Skeletal muscle satellite cell (primary cell): ENCODE measurements around the gene SLC39A11.

ENCODE experiments used
- H3K27me3 ChIP-seq: 2 replicates; pipeline ENCODE4 v1.7.0; 2013; ENCODE audit warnings: low read length; ENCODE audit not compliant: control insufficient read depth, insufficient read depth
- H3K36me3 ChIP-seq: 2 replicates; pipeline ENCODE4 v1.7.0; 2013; ENCODE audit warnings: mild to moderate bottlenecking, control low read depth, low read length; ENCODE audit not compliant: insufficient read depth
- H3K4me1 ChIP-seq: 2 replicates; pipeline ENCODE4 v1.7.0; 2013; ENCODE audit warnings: low read length; ENCODE audit not compliant: control insufficient read depth, insufficient read depth
- H3K4me2 ChIP-seq: 2 replicates; pipeline ENCODE4 v1.7.0; 2013; ENCODE audit warnings: mild to moderate bottlenecking, low read length
- H3K4me3 ChIP-seq: 2 replicates; pipeline ENCODE4 v1.7.0; 2013; ENCODE audit warnings: low read length
- H3K9ac ChIP-seq: 2 replicates; pipeline ENCODE4 v1.7.0; 2013; ENCODE audit warnings: mild to moderate bottlenecking, low read depth, low read length, moderate library complexity
- H3K9me3 ChIP-seq: replicated peaks from 2 replicates; pipeline ENCODE4 v1.7.0; 2013; ENCODE audit warnings: mild to moderate bottlenecking, control low read depth, low read length

The SLC39A11 gene

DNA sequence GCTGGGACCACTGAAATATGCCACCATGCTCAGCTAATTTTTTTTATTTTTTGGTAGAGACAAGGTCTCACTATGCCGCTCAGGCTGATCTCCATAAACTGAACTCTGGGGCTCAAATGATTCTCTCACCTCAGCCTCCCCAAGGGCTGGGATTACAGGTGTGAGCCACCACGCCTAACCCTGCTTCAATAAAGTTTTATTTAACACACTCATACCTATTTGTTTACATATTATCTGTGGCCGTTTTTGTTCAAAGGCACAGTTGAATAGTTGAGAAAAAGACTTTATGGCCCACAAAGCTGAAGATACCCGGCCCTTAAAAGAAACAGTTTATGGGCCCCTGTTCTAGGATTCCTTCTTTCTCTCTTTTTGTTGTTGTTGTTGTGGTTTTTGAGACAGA, 419.8 kb downstream of the SLC39A11 start:
- peaks cover 1% of the 10 kb centered on the region for H3K4me1 ChIP-seq
- no peak overlapping the region for H3K9ac ChIP-seq
- H3K4me3 ChIP-seq, result no peak overlapping the region
- H3K36me3 ChIP-seq, result no peaks in the 10 kb centered on the region
- no peak overlapping the region for H3K4me2 ChIP-seq
- H3K27me3 ChIP-seq, result no peaks in the 10 kb centered on the region
- H3K9me3 ChIP-seq, result no peaks in the 10 kb centered on the region

DNA sequence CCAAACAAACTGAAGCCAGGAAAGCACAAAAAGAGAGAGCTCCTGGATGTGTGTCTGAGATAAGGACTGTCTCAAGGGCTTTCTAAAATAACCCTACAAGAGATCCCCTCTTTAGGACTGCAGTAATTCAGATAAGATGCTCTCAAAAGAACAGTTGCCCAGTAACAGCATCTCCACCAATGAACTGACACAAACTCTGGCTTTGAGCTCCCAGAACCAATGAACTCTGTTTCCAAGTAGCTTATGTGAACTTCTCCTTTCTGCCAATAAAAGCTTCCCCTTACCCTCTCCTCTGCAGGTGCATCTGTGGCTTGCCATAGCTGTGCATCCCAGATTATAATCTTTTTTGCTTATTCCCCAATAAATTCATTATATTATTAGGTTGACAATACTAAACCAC, 421.5 kb downstream of the SLC39A11 start:
- H3K9me3 ChIP-seq, result no peaks in the 10 kb centered on the region
- no peak overlapping the region for H3K4me2 ChIP-seq
- H3K4me3 ChIP-seq, result no peak overlapping the region
- peaks cover 10% of the 10 kb centered on the region for H3K27me3 ChIP-seq
- no peaks in the 10 kb centered on the region for H3K36me3 ChIP-seq
- H3K4me1 ChIP-seq, result no peaks in the 10 kb centered on the region
- no peak overlapping the region for H3K9ac ChIP-seq

DNA sequence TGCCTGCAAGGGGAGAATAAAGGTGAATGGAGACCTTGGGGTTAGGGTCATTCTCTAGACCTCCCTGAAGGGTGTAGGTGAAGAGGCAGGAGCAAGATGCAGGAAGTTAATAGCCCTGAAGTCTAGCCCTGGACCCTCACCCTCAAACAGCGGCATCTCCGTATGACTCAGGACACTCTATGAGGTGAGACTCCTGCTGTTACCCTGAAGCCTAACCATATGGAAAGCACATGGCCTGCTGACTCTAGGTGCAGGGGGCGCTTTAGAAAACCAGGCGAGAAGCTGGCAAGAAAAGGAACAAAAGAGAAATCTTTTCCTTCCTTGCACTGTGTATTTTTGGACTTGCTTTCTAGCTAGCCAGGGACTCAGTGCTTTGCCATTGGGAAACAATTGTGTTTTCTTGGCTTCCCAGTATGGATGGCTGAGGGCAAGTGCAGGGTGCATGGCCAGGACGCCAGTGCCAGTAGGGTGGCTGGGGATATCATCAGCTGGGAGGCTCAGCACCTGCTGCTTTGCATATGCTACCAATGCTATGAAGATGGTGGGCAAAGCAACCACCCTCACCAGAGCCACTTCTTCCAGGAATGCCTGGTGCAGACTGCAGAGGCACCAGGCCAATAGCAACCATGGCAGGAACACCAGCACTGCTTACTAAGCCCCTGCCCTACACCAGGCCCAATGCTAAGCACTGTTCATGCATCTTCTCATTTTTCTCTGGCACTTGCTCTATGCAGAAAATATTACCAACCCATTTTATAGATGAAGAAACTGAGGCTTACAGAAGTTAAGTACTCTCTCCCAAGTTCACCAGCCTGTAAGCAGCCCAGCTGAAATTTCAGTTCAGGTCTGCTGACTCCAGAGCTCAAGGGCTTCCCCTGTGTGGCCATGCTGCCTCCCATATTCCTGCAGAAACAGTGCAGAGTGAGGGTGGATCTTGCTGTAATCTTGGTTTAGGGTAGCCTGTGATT, 425.1 kb downstream of the SLC39A11 start:
- Histone ChIP-seq H3K4me3 (no peak overlapping the region), H3K4me2 (no peak overlapping the region), H3K27me3 (peaks cover 13% of the 10 kb centered on the region), H3K36me3 (no peaks in the 10 kb centered on the region), H3K4me1 (no peaks in the 10 kb centered on the region), H3K9me3 (no peaks in the 10 kb centered on the region), H3K9ac (no peak overlapping the region)

DNA sequence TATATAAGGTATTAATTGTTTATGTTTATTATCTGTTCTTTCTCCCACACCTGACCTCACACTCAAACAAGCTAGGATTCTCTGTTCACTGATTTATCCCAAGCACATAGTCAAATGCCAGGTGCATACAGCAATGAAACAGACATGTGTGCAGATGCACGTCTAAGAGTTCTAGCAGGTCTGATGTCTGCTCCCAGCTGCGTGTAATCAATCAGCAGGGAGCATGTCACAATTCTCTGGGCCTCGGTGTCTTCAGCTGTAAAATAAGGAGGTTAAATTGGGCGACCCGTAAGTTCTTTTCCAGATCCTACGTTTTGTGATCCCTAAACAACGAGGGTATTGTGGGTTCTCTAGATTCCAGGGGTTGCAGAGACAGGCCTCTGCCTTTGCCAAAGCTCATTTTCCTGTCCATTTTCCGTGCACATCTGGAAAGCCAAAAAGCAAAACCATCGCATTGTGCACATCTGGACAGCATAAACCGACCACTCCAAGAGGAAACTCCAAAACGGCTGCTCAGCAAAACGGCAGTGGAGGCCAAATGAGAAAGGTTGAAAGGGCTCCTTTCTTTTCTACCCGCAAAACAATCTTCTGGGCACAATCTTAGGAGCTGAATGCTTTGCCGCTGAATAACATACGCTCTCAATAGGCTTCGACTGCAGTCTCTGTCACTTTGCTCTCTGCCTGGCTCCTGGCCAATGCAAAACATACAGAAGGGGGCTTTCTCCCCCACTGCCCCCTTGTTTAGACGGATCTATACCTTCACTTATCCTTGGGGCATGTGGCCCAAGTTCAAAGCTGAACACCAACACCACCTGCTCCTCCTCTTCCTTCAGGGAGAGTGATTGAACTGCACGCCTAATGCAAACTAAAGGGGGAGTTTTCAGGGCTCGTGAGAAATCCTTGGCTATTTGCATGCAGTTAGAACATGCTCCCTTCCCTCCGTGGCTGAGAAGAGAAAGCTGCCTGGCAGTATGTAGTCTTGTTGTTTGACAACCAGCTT, 426.3 kb downstream of the SLC39A11 start:
- Histone ChIP-seq H3K4me3 (no peak overlapping the region), H3K4me1 (no peaks in the 10 kb centered on the region), H3K9me3 (no peaks in the 10 kb centered on the region), H3K36me3 (no peaks in the 10 kb centered on the region), H3K27me3 (peaks cover 13% of the 10 kb centered on the region), H3K4me2 (no peak overlapping the region), H3K9ac (no peak overlapping the region)

DNA sequence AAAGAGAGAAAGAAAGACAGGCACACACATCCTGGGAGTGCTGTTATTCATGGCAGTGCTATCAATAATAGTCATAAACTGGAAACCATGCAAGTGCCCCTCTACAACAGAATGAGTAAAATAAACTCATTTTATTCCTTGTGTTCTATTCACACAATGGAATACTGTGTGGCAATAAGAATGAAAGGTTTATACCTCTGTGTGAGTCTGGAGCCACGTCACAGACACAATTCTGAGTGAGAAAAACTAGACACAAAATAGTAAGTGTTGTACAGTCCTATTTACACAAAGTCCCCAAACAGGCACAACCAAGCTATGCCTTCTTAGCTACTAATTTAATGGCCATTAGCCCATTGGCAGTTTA, 429.7 kb downstream of the SLC39A11 start:
- no peak overlapping the region for H3K9ac ChIP-seq
- no peaks in the 10 kb centered on the region for H3K4me1 ChIP-seq
- H3K4me3 ChIP-seq, result no peak overlapping the region
- H3K4me2 ChIP-seq, result no peak overlapping the region
- no peaks in the 10 kb centered on the region for H3K9me3 ChIP-seq
- peaks cover 13% of the 10 kb centered on the region for H3K27me3 ChIP-seq
- no peaks in the 10 kb centered on the region for H3K36me3 ChIP-seq

DNA sequence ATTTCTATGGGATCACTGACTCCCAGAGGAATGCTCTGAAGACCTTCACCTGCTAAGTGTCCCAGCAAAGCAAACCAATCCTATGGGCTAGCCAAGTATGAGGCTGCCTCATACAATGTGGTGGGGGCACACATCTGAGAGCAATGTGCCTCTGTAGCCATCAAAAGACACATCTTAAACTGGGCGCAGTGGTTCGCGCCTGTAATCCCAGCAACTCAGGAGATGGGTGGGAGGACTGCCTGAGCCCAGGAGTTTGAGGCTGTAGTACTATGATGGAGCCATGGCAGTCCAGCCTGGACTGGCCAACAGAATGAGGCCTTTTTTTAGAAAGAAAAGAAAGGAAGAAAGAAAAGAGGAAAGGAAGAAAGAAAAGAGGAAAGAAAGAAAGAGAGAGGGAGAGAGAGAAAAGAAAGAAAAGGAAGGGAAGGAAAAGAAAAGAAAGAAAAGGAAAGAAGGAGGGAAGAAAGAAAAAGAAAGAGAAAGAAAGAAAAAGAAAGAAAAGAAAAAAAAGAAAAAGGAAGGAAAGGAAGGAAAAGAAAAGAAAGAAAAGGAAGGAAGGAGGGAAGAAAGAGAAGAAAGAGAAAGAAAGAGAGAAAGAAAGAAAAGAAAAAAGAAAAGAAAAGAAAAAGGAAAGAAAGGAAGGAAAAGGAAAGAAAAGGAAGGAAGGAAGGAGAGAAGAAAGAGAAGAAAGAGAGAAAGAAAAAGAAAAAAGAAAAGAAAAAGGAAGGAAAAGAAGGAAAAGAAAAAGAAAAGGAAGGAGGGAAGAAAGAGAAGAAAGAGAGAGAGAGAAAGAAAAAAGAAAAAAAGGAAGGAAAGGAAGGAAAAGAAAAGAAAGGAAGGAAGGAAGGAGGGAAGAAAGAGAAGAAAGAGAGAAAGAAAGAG, 430.3 kb downstream of the SLC39A11 start:
- H3K27me3 ChIP-seq, result peaks cover 13% of the 10 kb centered on the region
- no peaks in the 10 kb centered on the region for H3K4me1 ChIP-seq
- no peaks in the 10 kb centered on the region for H3K36me3 ChIP-seq
- H3K9ac ChIP-seq, result no peak overlapping the region
- no peak overlapping the region for H3K4me2 ChIP-seq
- H3K4me3 ChIP-seq, result no peak overlapping the region
- H3K9me3 ChIP-seq, result no peaks in the 10 kb centered on the region

DNA sequence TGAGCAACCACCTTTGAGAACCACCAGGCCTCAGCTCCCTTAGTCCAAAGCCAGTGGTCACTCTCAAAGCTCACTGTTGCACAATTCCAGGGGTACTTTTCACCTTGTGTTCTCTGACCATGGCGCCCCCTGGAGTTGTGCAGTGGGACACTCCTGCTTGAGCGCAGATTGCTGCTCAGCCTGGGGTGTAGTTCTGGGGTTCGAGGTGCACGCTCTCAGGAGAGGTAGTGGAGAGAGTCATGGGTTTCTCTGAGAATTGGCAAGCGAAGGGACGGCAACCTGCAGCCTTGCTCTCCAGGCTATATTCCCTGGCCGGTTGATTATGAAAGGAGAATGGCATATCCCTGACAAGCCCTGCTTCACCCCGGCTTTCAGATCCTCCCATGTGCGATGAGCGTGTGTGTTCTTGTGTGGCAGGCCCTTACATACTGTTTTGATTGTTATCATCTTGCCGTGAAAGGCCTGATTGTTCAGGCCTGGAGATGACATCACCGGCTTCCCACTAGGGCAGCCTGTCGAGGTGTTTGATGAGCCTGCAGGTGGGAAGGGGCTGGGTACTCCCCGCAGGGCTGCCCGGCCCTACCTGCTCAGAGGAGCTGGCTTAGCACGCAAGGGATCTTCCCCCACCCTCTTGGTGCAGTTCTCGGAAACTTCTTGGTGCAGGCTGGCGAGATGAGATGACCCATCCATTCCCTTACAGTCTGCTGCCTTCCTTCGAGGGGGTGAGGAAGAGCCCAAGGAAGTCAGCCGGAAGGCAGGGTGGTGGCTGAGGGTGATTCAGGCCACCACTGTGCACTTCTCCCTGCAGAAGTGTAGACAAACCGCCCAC, 431.2 kb downstream of the SLC39A11 start:
- Histone ChIP-seq H3K9me3 (no peaks in the 10 kb centered on the region), H3K9ac (no peak overlapping the region), H3K27me3 (peaks cover 6% of the 10 kb centered on the region), H3K4me2 (no peak overlapping the region), H3K4me1 (no peaks in the 10 kb centered on the region), H3K36me3 (no peaks in the 10 kb centered on the region), H3K4me3 (no peak overlapping the region)

DNA sequence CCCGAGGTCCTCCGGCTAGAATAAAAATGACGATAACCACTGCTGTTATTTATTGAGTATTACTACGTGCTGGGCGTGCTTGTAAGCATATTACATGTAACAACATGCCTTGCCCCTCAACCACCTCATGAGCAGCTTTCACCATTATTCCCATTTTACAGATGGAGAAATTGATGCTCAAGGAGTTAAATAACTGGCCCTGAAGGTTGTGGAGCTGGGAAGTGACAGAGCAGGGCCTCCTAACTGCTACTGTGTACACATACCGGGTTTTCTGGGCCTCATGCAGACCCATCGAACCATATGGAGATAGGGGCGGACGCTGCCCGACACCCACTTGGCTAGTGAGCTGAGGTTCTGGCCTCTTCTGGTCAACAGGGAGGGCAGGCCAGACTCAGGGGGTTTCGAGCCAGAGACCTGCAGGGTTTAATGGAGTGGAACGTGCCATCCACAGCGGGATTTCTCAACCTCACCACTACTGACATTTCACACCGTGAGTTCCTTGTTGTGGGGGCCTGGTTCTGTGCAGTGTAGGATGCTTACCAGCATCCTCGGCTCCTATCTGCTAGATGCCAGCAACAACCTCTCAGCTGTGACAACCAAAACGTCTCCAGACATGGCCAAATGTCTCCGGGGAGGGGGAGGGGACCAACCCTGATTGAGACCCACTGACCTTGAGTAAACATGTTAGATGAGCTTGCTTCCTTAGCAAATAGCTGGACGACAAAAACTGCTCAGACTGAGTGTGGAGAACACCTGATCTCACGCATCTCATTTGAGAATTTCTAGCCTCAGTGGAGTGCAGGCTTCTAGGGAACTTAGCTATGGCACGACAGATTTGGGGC, 432.0 kb downstream of the SLC39A11 start:
- Histone ChIP-seq H3K4me2 (no peak overlapping the region), H3K4me3 (no peak overlapping the region), H3K9me3 (no peaks in the 10 kb centered on the region), H3K9ac (no peak overlapping the region), H3K4me1 (no peaks in the 10 kb centered on the region), H3K27me3 (no peaks in the 10 kb centered on the region), H3K36me3 (no peaks in the 10 kb centered on the region)

DNA sequence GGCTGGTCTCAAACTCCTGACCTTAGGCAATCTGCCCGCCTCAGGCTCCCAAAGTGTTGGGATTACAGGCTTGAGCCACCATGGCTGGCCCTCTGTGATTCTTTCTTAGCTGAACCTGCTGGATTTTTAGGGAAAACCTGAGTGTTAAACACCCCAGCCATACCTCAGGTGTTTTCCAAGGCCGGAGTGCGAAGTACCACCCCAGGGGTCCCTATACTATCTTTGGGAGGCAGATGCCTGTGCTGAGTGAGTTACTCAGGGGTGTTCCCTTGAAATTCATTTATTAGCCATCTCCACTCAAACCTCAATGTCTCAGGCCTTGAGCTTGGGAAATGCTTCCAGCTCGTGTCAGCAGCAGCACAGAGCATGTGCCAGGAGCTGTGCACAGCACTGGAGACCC, 432.7 kb downstream of the SLC39A11 start:
- Histone ChIP-seq H3K4me2 (no peak overlapping the region), H3K4me1 (no peaks in the 10 kb centered on the region), H3K9ac (no peak overlapping the region), H3K27me3 (no peaks in the 10 kb centered on the region), H3K4me3 (no peak overlapping the region), H3K36me3 (no peaks in the 10 kb centered on the region), H3K9me3 (no peaks in the 10 kb centered on the region)

DNA sequence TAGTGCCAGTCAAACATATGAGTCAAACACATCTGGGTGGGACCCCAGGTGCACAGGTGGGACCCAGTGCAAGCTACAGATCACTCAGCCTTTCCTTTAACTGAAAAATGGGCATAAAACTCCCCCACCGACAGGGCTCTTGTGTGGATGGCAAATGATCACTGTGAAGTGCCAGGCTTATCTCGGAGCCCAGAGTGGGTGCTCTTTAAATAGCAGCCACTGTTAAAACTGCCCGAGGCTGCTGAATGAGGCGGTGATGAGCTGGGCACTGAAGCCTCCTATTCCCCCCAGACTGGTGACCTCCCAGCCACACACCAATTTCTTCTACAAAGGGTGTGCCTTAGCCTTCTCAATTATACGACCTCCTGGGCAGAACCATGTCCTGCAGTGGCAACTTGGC, 433.8 kb downstream of the SLC39A11 start:
- no peak overlapping the region for H3K4me2 ChIP-seq
- no peaks in the 10 kb centered on the region for H3K9me3 ChIP-seq
- H3K36me3 ChIP-seq, result no peaks in the 10 kb centered on the region
- H3K9ac ChIP-seq, result no peak overlapping the region
- H3K27me3 ChIP-seq, result no peaks in the 10 kb centered on the region
- H3K4me3 ChIP-seq, result no peak overlapping the region
- no peaks in the 10 kb centered on the region for H3K4me1 ChIP-seq
